Endothelial cell of umbilical vein (primary cell): Measurements from ENCODE around the gene CRHR2. TPM values are rescaled to one million over a fixed set of nuclear protein-coding genes. Genes with fewer than 3 reads are reported as not detected.

ENCODE experiments used
- BruUV-seq: library from RNA; stranded (reverse); fragments of 400-500 nt; replicated peaks from 2 replicates; lab custom pipeline; 2021; lab: Mats Ljungman, UMichigan
- CTCF ChIA-PET: fragments of 300-600, 350-600 bp; sonication (Branson Sonifier 250); formaldehyde crosslinking; loops from one replicate; lab custom pipeline; 2021; ENCODE audit warnings: antibody characterized with exemption, inconsistent platforms; lab: Charles Lee
- POLR2A ChIA-PET: fragments of 300-600, 350-600 bp; sonication (Branson Sonifier 250); formaldehyde crosslinking; loops from one replicate; lab custom pipeline; 2021; ENCODE audit warnings: antibody characterized with exemption, inconsistent platforms; lab: Charles Lee
- DNase-seq: peaks from one replicate; pipeline ENCODE4 v3.0.0-alpha.2; 2011; ENCODE audit warnings: low read depth, low spot score
- FAIRE-seq: peaks from 2 replicates; lab custom pipeline; 2011; peaks lifted over from hg19 to GRCh38; lab: Jason Lieb, UNC
- H2AFZ ChIP-seq: 2 replicates; pipeline ENCODE4 v1.6.0; 2012; ENCODE audit warnings: low read depth, low read length, control low read depth, inconsistent platforms
- H3K27ac ChIP-seq: 2 replicates; pipeline ENCODE4 v1.5.1; 2011; ENCODE audit warnings: low read depth, mild to moderate bottlenecking, control low read depth, low read length, moderate library complexity; ENCODE audit not compliant: insufficient read depth
- H3K27me3 ChIP-seq, 2 experiments: 2 replicates each; pipeline versions ENCODE4 v1.6.0 to v1.6.1; 2011; ENCODE audit warnings: low read length in 2 of 2, mixed read lengths in 1 of 2; ENCODE audit not compliant: control insufficient read depth in 2 of 2, insufficient read depth in 2 of 2
- H3K36me3 ChIP-seq, 2 experiments: 2 replicates in 1 of 2; 3 replicates in 1 of 2; pipeline ENCODE4 v1.5.1; 2011; ENCODE audit warnings: low read length in 2 of 2, mild to moderate bottlenecking in 1 of 2, moderate library complexity in 1 of 2; ENCODE audit not compliant: control insufficient read depth in 2 of 2, insufficient read depth in 2 of 2; ENCODE audit errors: extremely low read depth in 1 of 2
- H3K4me1 ChIP-seq: 3 replicates; pipeline ENCODE4 v1.5.1; 2011; ENCODE audit warnings: mild to moderate bottlenecking, low read length; ENCODE audit not compliant: control insufficient read depth, insufficient read depth; ENCODE audit errors: extremely low read depth
- H3K4me2 ChIP-seq: 2 replicates; pipeline ENCODE4 v1.6.1; 2011; ENCODE audit warnings: low read length, control low read depth, mixed read lengths; ENCODE audit not compliant: insufficient read depth
- H3K4me3 ChIP-seq, 3 experiments: fragments of 200-600 bp in 1 of 3; sonication (generic), shearing (Covaris generic) in 1 of 3; replicated peaks in 1 of 3; 2 replicates each; pipeline ENCODE4 v1.5.1; 2011 to 2016; ENCODE audit warnings: control low read depth in 3 of 3, low read length in 3 of 3, mild to moderate bottlenecking in 2 of 3, inconsistent platforms in 1 of 3, low read depth in 1 of 3, moderate library complexity in 1 of 3; ENCODE audit not compliant: insufficient read depth in 1 of 3
- H3K79me2 ChIP-seq: 2 replicates; pipeline ENCODE4 v1.6.0; 2012; ENCODE audit warnings: low read length, inconsistent platforms; ENCODE audit not compliant: control insufficient read depth, insufficient read depth
- H3K9ac ChIP-seq: replicated peaks from 2 replicates; pipeline ENCODE3; 2011; ENCODE audit warnings: low read length, control low read depth; ENCODE audit not compliant: insufficient read depth; ENCODE audit errors: extremely low read depth
- H3K9me1 ChIP-seq: replicated peaks from 3 replicates; pipeline ENCODE4 v1.6.0; 2011; ENCODE audit warnings: mild to moderate bottlenecking, low read length; ENCODE audit not compliant: control insufficient read depth, insufficient read depth; ENCODE audit errors: extremely low read depth
- H3K9me3 ChIP-seq: replicated peaks from 2 replicates; pipeline ENCODE4 v1.5.1; 2012; ENCODE audit warnings: low read length, inconsistent platforms; ENCODE audit not compliant: control insufficient read depth, insufficient read depth
- H4K20me1 ChIP-seq: replicated peaks from 2 replicates; pipeline ENCODE3; 2011; ENCODE audit warnings: mild to moderate bottlenecking, low read length; ENCODE audit not compliant: control insufficient read depth, insufficient read depth; ENCODE audit errors: extremely low read depth
- EZH2 ChIP-seq: IDR thresholded peaks from 2 replicates; pipeline ENCODE4 v1.6.1; 2012; ENCODE audit warnings: borderline replicate concordance, low read depth, mild to moderate bottlenecking, moderate library complexity, low read length, inconsistent platforms; ENCODE audit not compliant: severe bottlenecking
- FOS ChIP-seq: IDR thresholded peaks from 2 replicates; pipeline ENCODE4 v1.6.1; 2011; ENCODE audit warnings: mild to moderate bottlenecking, low read length, moderate library complexity, borderline replicate concordance; ENCODE audit not compliant: insufficient read depth
- GATA2 ChIP-seq: IDR thresholded peaks from 2 replicates; pipeline ENCODE4 v1.7.0; 2011; ENCODE audit warnings: low read depth, mild to moderate bottlenecking, moderate library complexity, mixed read lengths, low read length; ENCODE audit not compliant: insufficient read length, insufficient read depth
- JUN ChIP-seq: IDR thresholded peaks from 2 replicates; pipeline ENCODE4 v1.6.1; 2011; ENCODE audit warnings: borderline replicate concordance, low read depth; ENCODE audit not compliant: insufficient read length, insufficient read depth
- MAX ChIP-seq: IDR thresholded peaks from 2 replicates; pipeline ENCODE4 v1.6.1; 2011; ENCODE audit not compliant: insufficient read depth, insufficient read length
- MYC ChIP-seq: IDR thresholded peaks from one replicate; pipeline ENCODE4 v1.6.1; 2011; ENCODE audit warnings: mild to moderate bottlenecking, low read depth, low read length
- POLR2A ChIP-seq: IDR thresholded peaks from 2 replicates; pipeline ENCODE4 v1.6.1; 2012; ENCODE audit warnings: low read depth, mild to moderate bottlenecking, control low read depth, low read length
- POLR2AphosphoS5 ChIP-seq: IDR thresholded peaks from 2 replicates; pipeline ENCODE4 v1.6.1; 2012; ENCODE audit warnings: low read depth, mild to moderate bottlenecking, control low read depth, low read length, moderate library complexity; ENCODE audit not compliant: insufficient read depth
- dilution Hi-C: fragments of 300-500 bp; cut with MboI; formaldehyde crosslinking; loops from one replicate; pipeline ENCODE4 v1.15.0; 2019; ENCODE audit warnings: low sequenced_read_pairs; ENCODE audit not compliant: extremely low pct_ligation_motif_present
- intact Hi-C: fragments of 100-400 bp; cut with micrococcal nuclease; formaldehyde crosslinking; loops from one replicate; pipeline ENCODE4 v1.10.0; 2022
- polyA plus RNA-seq, 4 experiments: library from polyadenylated mRNA; depleted of rRNA in 3 of 4; stranded (reverse) in 3 of 4; unstranded in 1 of 4; fragments of >200 nt; gene quantifications; 2 replicates each; pipeline versions ENCODE4 v1.2.1 to v1.2.3, GENCODE V29; 2011 to 2012; ENCODE audit warnings: missing spikeins in 1 of 4
- total RNA-seq: library from RNA; stranded (reverse); gene quantifications from 2 replicates; pipeline ENCODE4 v1.2.3, GENCODE V29; 2021
- TF ChIP-seq, protein P1 (sequence below), 2 donors: IDR thresholded peaks; 1 replicate in 1 of 2; 2 replicates in 1 of 2; pipeline ENCODE4 v1.5.1; 2011; ENCODE audit warnings: low read length in 2 of 2, mild to moderate bottlenecking in 2 of 2, moderate library complexity in 2 of 2, control low read depth in 1 of 2, inconsistent platforms in 1 of 2, low read depth in 1 of 2; ENCODE audit not compliant: insufficient read depth in 1 of 2; ENCODE audit errors: extremely low read depth in 1 of 2

CRHR2 gene
- total and polyA plus RNA-seq, 2 donors (not counting 3 experiments of a cell fraction or from before 2014, with no cell fraction given): not detected

DNA sequence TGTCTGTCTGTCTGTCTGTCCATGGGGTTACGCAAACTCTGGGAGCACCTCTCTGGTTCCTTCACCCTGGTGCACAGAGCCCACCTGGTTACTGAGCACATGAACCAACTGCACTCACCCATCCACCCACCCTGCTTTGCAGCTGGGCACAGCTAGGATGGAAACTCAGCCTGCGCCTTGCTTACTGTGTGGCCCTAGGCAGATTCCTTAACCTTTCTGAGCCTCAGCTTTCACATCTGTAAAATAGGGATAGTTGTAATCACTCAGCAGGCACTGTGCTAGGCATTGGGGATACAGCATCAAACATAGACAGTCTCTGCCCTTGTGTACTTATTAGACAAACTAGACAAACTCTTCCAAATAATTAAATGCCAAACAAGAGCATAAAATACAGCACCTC, 47.8 kb upstream of the CRHR2 start:
- ChIA-PET POLR2A (no interaction called here), CTCF (no interaction called here)
- FAIRE-seq: no peak
- Histone ChIP-seq H4K20me1 (no peaks in the 10 kb centered on the region), H3K4me3 (no peak overlapping the region), H3K27me3 (peaks cover 4 to 15% of the 10 kb centered on the region in 2 experiments), H3K79me2 (no peaks in the 10 kb centered on the region), H3K36me3 (no peaks in the 10 kb centered on the region), H3K9ac (no peak overlapping the region), H3K4me1 (no peaks in the 10 kb centered on the region), H3K27ac (no peak overlapping the region), H3K4me2 (no peak overlapping the region), H3K9me3 (no peaks in the 10 kb centered on the region), H3K9me1 (no peaks in the 10 kb centered on the region), H2AFZ (no peak overlapping the region)
- TF ChIP-seq, protein P1, sequence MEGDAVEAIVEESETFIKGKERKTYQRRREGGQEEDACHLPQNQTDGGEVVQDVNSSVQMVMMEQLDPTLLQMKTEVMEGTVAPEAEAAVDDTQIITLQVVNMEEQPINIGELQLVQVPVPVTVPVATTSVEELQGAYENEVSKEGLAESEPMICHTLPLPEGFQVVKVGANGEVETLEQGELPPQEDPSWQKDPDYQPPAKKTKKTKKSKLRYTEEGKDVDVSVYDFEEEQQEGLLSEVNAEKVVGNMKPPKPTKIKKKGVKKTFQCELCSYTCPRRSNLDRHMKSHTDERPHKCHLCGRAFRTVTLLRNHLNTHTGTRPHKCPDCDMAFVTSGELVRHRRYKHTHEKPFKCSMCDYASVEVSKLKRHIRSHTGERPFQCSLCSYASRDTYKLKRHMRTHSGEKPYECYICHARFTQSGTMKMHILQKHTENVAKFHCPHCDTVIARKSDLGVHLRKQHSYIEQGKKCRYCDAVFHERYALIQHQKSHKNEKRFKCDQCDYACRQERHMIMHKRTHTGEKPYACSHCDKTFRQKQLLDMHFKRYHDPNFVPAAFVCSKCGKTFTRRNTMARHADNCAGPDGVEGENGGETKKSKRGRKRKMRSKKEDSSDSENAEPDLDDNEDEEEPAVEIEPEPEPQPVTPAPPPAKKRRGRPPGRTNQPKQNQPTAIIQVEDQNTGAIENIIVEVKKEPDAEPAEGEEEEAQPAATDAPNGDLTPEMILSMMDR (IDR thresholded peaks at IDR 0.05; ENCODE audit: extremely low read depth in 1 of 2, insufficient read depth in 1 of 2, low read depth in 1 of 2, low read length in 2 of 2): no peak
- no peak for TF ChIP-seq EZH2
- no peak for TF ChIP-seq GATA2
- no peak for TF ChIP-seq FOS
- no peak for TF ChIP-seq POLR2AphosphoS5
- TF ChIP-seq MYC: no peak
- no peak for TF ChIP-seq JUN
- no peak for TF ChIP-seq MAX
- TF ChIP-seq POLR2A: no peak
- BruUV-seq: no TSS peak
- DNase-seq: no peak
- intact Hi-C loops: no loop called here
- dilution Hi-C loops: no loop called here
